OCI-LY1 (cell line): ENCODE results near the gene DENND1A.

Experiments used
- H2AFZ ChIP-seq: fragments of 200-600 bp; sonication (generic), shearing (Covaris generic); 2 replicates; pipeline ENCODE4 v1.6.0; 2014; ENCODE audit warnings: antibody characterized with exemption, mild to moderate bottlenecking, low read length
- H3F3A ChIP-seq: fragments of 200-600 bp; sonication (generic), shearing (Covaris generic); 2 replicates; pipeline ENCODE4 v1.6.0; 2014; ENCODE audit warnings: mild to moderate bottlenecking, antibody characterized with exemption, low read length, moderate library complexity; ENCODE audit not compliant: insufficient read depth
- H3K27ac ChIP-seq: fragments of 200-600 bp; sonication (generic); 2 replicates; pipeline ENCODE4 v1.5.1; 2014; ENCODE audit warnings: low read length, mixed run types, mild to moderate bottlenecking, low read depth; ENCODE audit not compliant: poor library complexity, severe bottlenecking
- H3K27me3 ChIP-seq: fragments of 200-600 bp; sonication (generic); 2 replicates; pipeline ENCODE4 v1.6.0; 2014; ENCODE audit warnings: antibody characterized with exemption, mild to moderate bottlenecking, low read length, moderate library complexity; ENCODE audit not compliant: insufficient read depth
- H3K36me3 ChIP-seq: fragments of 200-600 bp; sonication (generic); 2 replicates; pipeline ENCODE4 v1.6.1; 2014; ENCODE audit warnings: mild to moderate bottlenecking, antibody characterized with exemption, low read length, moderate library complexity, mixed read lengths; ENCODE audit not compliant: insufficient read depth
- H3K4me1 ChIP-seq: fragments of 200-600 bp; sonication (generic); 2 replicates; pipeline ENCODE4 v1.5.1; 2014; ENCODE audit warnings: mild to moderate bottlenecking, low read length, moderate library complexity; ENCODE audit not compliant: insufficient read depth, severe bottlenecking
- H3K4me2 ChIP-seq: fragments of 200-600 bp; sonication (generic), shearing (Covaris generic); 2 replicates; pipeline ENCODE4 v1.6.1; 2014; ENCODE audit warnings: low read length
- H3K4me3 ChIP-seq: fragments of 200-600 bp; sonication (generic); 2 replicates; pipeline ENCODE4 v1.5.1; 2014; ENCODE audit warnings: low read length, low read depth, mild to moderate bottlenecking, mixed read lengths; ENCODE audit not compliant: poor library complexity, severe bottlenecking
- H3K79me2 ChIP-seq: fragments of 200-600 bp; shearing (Covaris generic); 2 replicates; pipeline ENCODE4 v1.6.1; 2016; ENCODE audit warnings: mixed run types, low read length, mixed read lengths; ENCODE audit not compliant: insufficient read depth
- H3K9ac ChIP-seq: fragments of 200-600 bp; sonication (generic), shearing (Covaris generic); 2 replicates; pipeline ENCODE4 v1.6.1; 2014; ENCODE audit warnings: mild to moderate bottlenecking, low read length, mixed read lengths
- H3K9me2 ChIP-seq: fragments of 200-600 bp; sonication (generic), shearing (Covaris generic); 2 replicates; pipeline ENCODE4 v1.6.1; 2014; ENCODE audit warnings: low read depth, mild to moderate bottlenecking, low read length, mixed read lengths
- H3K9me3 ChIP-seq: fragments of 200-600 bp; shearing (Covaris generic); 2 replicates; pipeline ENCODE4 v1.6.1; 2014; ENCODE audit warnings: low read length, mixed read lengths
- H4K20me1 ChIP-seq: fragments of 200-600 bp; sonication (generic), shearing (Covaris generic); 2 replicates; pipeline ENCODE4 v1.6.0; 2016; ENCODE audit warnings: mild to moderate bottlenecking, low read length; ENCODE audit not compliant: insufficient read depth
- CTCF ChIP-seq: fragments of 200-600 bp; sonication (generic), shearing (Covaris generic); IDR thresholded peaks from 2 replicates; pipeline ENCODE4 v1.5.1; 2017; ENCODE audit warnings: mild to moderate bottlenecking, antibody characterized with exemption, low read length, moderate library complexity, mixed read lengths
- EZH2 ChIP-seq: fragments of 200-600 bp; sonication (generic), shearing (Covaris generic); IDR thresholded peaks from 2 replicates; pipeline ENCODE4 v1.8.0; 2017; ENCODE audit warnings: borderline replicate concordance, mixed run types, mild to moderate bottlenecking, antibody characterized with exemption, low read length, moderate library complexity, mixed read lengths

Gene DENND1A

GRCh38 chr9:123362856-123363255 lies 567.1 kb downstream of the DENND1A start:
- no peak for TF ChIP-seq CTCF
- TF ChIP-seq EZH2, result no peak
- Histone ChIP-seq H3K4me1 (peaks cover 9% of the 10 kb centered on the region), H3K9me2 (no peaks in the 10 kb centered on the region), H3K27me3 (no peaks in the 10 kb centered on the region), H2AFZ (no peak overlapping the region), H3K4me2 (no peak overlapping the region), H3K9me3 (no peaks in the 10 kb centered on the region), H3K79me2 (no peaks in the 10 kb centered on the region), H3K36me3 (no peaks in the 10 kb centered on the region; the same call in 1 of the 2 replicates), H3K9ac (no peak overlapping the region), H4K20me1 (no peaks in the 10 kb centered on the region), H3K4me3 (no peak overlapping the region), H3K27ac (no peak overlapping the region), H3F3A (no peaks in the 10 kb centered on the region)

GRCh38 chr9:123361731-123362510 lies 568.0 kb downstream of the DENND1A start:
- Histone ChIP-seq H3K4me3 (no peak overlapping the region), H3K27me3 (no peaks in the 10 kb centered on the region), H3K4me1 (peaks cover 9% of the 10 kb centered on the region), H2AFZ (no peak overlapping the region), H3K27ac (no peak overlapping the region), H3K4me2 (no peak overlapping the region), H3K9me2 (no peaks in the 10 kb centered on the region), H3K9ac (no peak overlapping the region), H3K9me3 (no peaks in the 10 kb centered on the region), H4K20me1 (no peaks in the 10 kb centered on the region), H3K36me3 (no peaks in the 10 kb centered on the region; the same call in 1 of the 2 replicates), H3K79me2 (no peaks in the 10 kb centered on the region), H3F3A (no peaks in the 10 kb centered on the region)
- TF ChIP-seq CTCF (no peak), EZH2 (no peak)

GRCh38 chr9:123361086-123361730 lies 568.7 kb downstream of the DENND1A start:
- Histone ChIP-seq H3K9me3 (no peaks in the 10 kb centered on the region), H2AFZ (no peak overlapping the region), H3K36me3 (no peaks in the 10 kb centered on the region; the same call in 1 of the 2 replicates), H3K4me1 (peaks cover 9% of the 10 kb centered on the region), H4K20me1 (no peaks in the 10 kb centered on the region), H3K79me2 (no peaks in the 10 kb centered on the region), H3K9ac (no peak overlapping the region), H3K4me2 (no peak overlapping the region), H3K9me2 (no peaks in the 10 kb centered on the region), H3K27ac (no peak overlapping the region), H3K27me3 (no peaks in the 10 kb centered on the region), H3K4me3 (no peak overlapping the region), H3F3A (no peaks in the 10 kb centered on the region)
- TF ChIP-seq CTCF, result no peak
- TF ChIP-seq EZH2, result no peak
